ENCODE data around the gene STBD1. TPM values are rescaled to one million over a fixed set of nuclear protein-coding genes. Genes with fewer than 3 reads are reported as not detected.

The STBD1 gene
- total and polyA plus RNA-seq, 2 experiments from 2014 or later: 2.0 to 2.6 TPM

- TF ChIP-seq EZH2phosphoT487 (IDR thresholded peaks at IDR 0.05; ENCODE audit: unreplicated experiment): no peak
- TF ChIP-seq JUNB (IDR thresholded peaks at IDR 0.05; ENCODE audit: unreplicated experiment): no peak
- no peak for TF ChIP-seq ZNF462 (CRISPR knock-in tag; IDR thresholded peaks at IDR 0.05)
Observed at GRCh38 chr4:76267811-76268210, 38.7 kb upstream of the STBD1 start (continued).

- no peaks in the 10 kb centered on the region for H3K4me1 Mint-ChIP-seq
- no peaks in the 10 kb centered on the region for H3K9me3 Mint-ChIP-seq
- Histone ChIP-seq H3F3A (replicated peaks; ENCODE audit: low read depth) (no peaks in the 10 kb centered on the region), H3K27ac (ENCODE audit: low read depth) (no peak overlapping the region), H3K27me3 (ENCODE audit: insufficient read depth) (no peaks in the 10 kb centered on the region), H3K9me2 (ENCODE audit: insufficient read depth) (peaks cover 14% of the 10 kb centered on the region; the same call in 1 of the 2 replicates), H3K4me1 (ENCODE audit: insufficient read depth) (0 out of 2 replicates have a peak, but pooled peaks cover under 1% of the 10 kb centered on the region), H3K36me3 (ENCODE audit: insufficient read depth) (no peaks in the 10 kb centered on the region), H3K4me2 (no peak overlapping the region), H3K79me2 (replicated peaks; ENCODE audit: insufficient read depth) (no peaks in the 10 kb centered on the region), H3K4me3 (no peak overlapping the region), H2AFZ (no peak overlapping the region), H4K20me1 (replicated peaks; ENCODE audit: insufficient read depth) (no peaks in the 10 kb centered on the region)
- ATAC-seq (no peak), DNase-seq (ENCODE audit: low spot score) (no peak)
- no peak overlapping the region for H3K4me3 Mint-ChIP-seq
- no peak overlapping the region for H3K27ac Mint-ChIP-seq
- H3K36me3 Mint-ChIP-seq (ENCODE audit: low read depth): no peaks in the 10 kb centered on the region
- peaks cover 4% of the 10 kb centered on the region for H3K27me3 Mint-ChIP-seq (ENCODE audit: insufficient read depth, low read depth, poor library complexity)
- no peak for TF ChIP-seq POLR2AphosphoS5 (IDR thresholded peaks at IDR 0.05; ENCODE audit: low read depth)
- no peak for TF ChIP-seq EZH2 (IDR thresholded peaks at IDR 0.05; ENCODE audit: low read depth, unreplicated experiment)
- no peak for TF ChIP-seq EZH2phosphoT487 (IDR thresholded peaks at IDR 0.05; ENCODE audit: unreplicated experiment)
- TF ChIP-seq JUNB (IDR thresholded peaks at IDR 0.05; ENCODE audit: unreplicated experiment): no peak
- TF ChIP-seq REST (IDR thresholded peaks at IDR 0.05; ENCODE audit: unreplicated experiment): no peak
- TF ChIP-seq ETS1 (IDR thresholded peaks at IDR 0.05): no peak
- no peak for TF ChIP-seq CREB1 (CRISPR knock-in tag; IDR thresholded peaks at IDR 0.05; ENCODE audit: low read depth)
- TF ChIP-seq STAT1 (IDR thresholded peaks at IDR 0.05; ENCODE audit: unreplicated experiment): no peak
- TF ChIP-seq CTCF (conservative IDR thresholded peaks at IDR 0.05; ENCODE audit: low read depth in 2 of 2): no peak
- TF ChIP-seq NANOG (IDR thresholded peaks at IDR 0.05; ENCODE audit: borderline replicate concordance): no peak
Observed at GRCh38 chr4:76270244-76271175, 36.0 kb upstream of the STBD1 start.

Data from GM23338 (cell line).